Naive thymus-derived CD8-positive, alpha-beta T cell (primary cell): ENCODE results near the gene ZBTB39. TPM values are rescaled to one million over a fixed set of nuclear protein-coding genes. Genes with fewer than 3 reads are reported as not detected.

ENCODE experiments used
- polyA plus RNA-seq, 3 donors: library from polyadenylated mRNA; unstranded; fragments of 300-500 nt; fragmentation: Illumina TruSeq; gene quantifications; one replicate each; pipeline ENCODE4 v1.2.3, GENCODE V29; 2021
- total RNA-seq, 8 experiments: library from RNA in 2 of 8; stranded (reverse) in 2 of 8; gene quantifications; one replicate each; pipeline ENCODE4 v1.2.3 and lab custom pipeline; 2021 to 2026

The ZBTB39 gene
- total and polyA plus RNA-seq, 5 experiments from 2014 or later: 1.7 to 11.2 (median 2.8) TPM

Other genes with a start within 250 kb of the ZBTB39 start
- gene HSD17B6, start 243.2 kb downstream of the ZBTB39 start, total RNA-seq: 1 to 10 TPM; 1.2 to 1.3 TPM
- 1 to 10 TPM in 2 of 3 donors, under 1 TPM in 1; 0.71 to 1.3 (median 1.1) TPM for gene HSD17B6, start 243.2 kb downstream of the ZBTB39 start, polyA plus RNA-seq
- gene SDR9C7, start 72.1 kb downstream of the ZBTB39 start, total RNA-seq: not detected
- gene SDR9C7, start 72.1 kb downstream of the ZBTB39 start, polyA plus RNA-seq: not detected
- 1 to 10 TPM; 1.6 to 1.7 TPM for gene RDH16, start 48.9 kb downstream of the ZBTB39 start, total RNA-seq
- gene RDH16, start 48.9 kb downstream of the ZBTB39 start, polyA plus RNA-seq: under 1 TPM in 1 of 3 donors, not detected in 2; 0.08 TPM
- not detected for gene TAC3, start 10.0 kb upstream of the ZBTB39 start, total RNA-seq
- gene TAC3, start 10.0 kb upstream of the ZBTB39 start, polyA plus RNA-seq: not detected
- 1 to 10 TPM in 1 of 2 experiments, under 1 TPM in 1; 0.39 to 1.1 TPM for gene MYO1A, start 43.6 kb upstream of the ZBTB39 start, total RNA-seq
- gene MYO1A, start 43.6 kb upstream of the ZBTB39 start, polyA plus RNA-seq: under 1 TPM in 1 of 3 donors, not detected in 2; 0.05 TPM
- 10 to 100 TPM; 27.8 to 29.5 TPM for gene NEMP1, start 72.2 kb upstream of the ZBTB39 start, total RNA-seq
- 1 to 10 TPM; 2.6 to 5.5 (median 4.1) TPM for gene NEMP1, start 72.2 kb upstream of the ZBTB39 start, polyA plus RNA-seq
- gene NAB2, start 82.6 kb upstream of the ZBTB39 start, total RNA-seq: 10 to 100 TPM; 16.0 to 19.2 TPM
- gene NAB2, start 82.6 kb upstream of the ZBTB39 start, polyA plus RNA-seq: 1 to 10 TPM; 1.2 to 4.0 (median 1.3) TPM
- gene STAT6, start 104.8 kb upstream of the ZBTB39 start, total RNA-seq: 100 to 1,000 TPM; 298 to 316 TPM
- 10 to 100 TPM; 80.2 to 97.1 (median 80.5) TPM for gene STAT6, start 104.8 kb upstream of the ZBTB39 start, polyA plus RNA-seq
- 1 to 10 TPM; 4.9 to 6.0 TPM for gene LRP1, start 121.9 kb upstream of the ZBTB39 start, total RNA-seq
- gene LRP1, start 121.9 kb upstream of the ZBTB39 start, polyA plus RNA-seq: under 1 TPM in 2 of 3 donors, not detected in 1; 0.51 to 0.52 TPM
- gene LRP1-AS, start 141.1 kb upstream of the ZBTB39 start, total RNA-seq: not detected
- gene LRP1-AS, start 141.1 kb upstream of the ZBTB39 start, polyA plus RNA-seq: not detected
- under 1 TPM; 0.41 to 0.55 TPM for gene NXPH4, start 210.2 kb upstream of the ZBTB39 start, total RNA-seq
- gene NXPH4, start 210.2 kb upstream of the ZBTB39 start, polyA plus RNA-seq: not detected
- gene SHMT2, start 223.2 kb upstream of the ZBTB39 start, total RNA-seq: 10 to 100 TPM; 45.2 to 45.3 TPM
- gene SHMT2, start 223.2 kb upstream of the ZBTB39 start, polyA plus RNA-seq: 10 to 100 TPM; 27.3 to 31.2 (median 28.8) TPM
- 1 to 10 TPM; 2.5 to 2.6 TPM for gene STAC3, start 244.6 kb upstream of the ZBTB39 start, total RNA-seq
- not detected for gene STAC3, start 244.6 kb upstream of the ZBTB39 start, polyA plus RNA-seq